CD8-positive, alpha-beta memory T cell (primary cell): ENCODE data around the gene FMO2. TPM values are rescaled to one million over a fixed set of nuclear protein-coding genes. Genes with fewer than 3 reads are reported as not detected.
"Not testable (repeated sequence)": the region's sequence is repeated elsewhere in the genome, so short reads cannot be mapped to it uniquely, and the experiment has no call there.

Experiments
- CTCF ChIA-PET: fragments of 350-600 bp; sonication (Branson Sonifier 250); formaldehyde crosslinking; loops from one replicate; lab custom pipeline; 2021; ENCODE audit warnings: antibody characterized with exemption; lab: Charles Lee
- POLR2A ChIA-PET: fragments of 350-600 bp; sonication (Branson Sonifier 250); formaldehyde crosslinking; loops from one replicate; lab custom pipeline; 2021; ENCODE audit warnings: antibody characterized with exemption; lab: Charles Lee
- DNase-seq, 5 donors: peaks; one replicate each; pipeline versions ENCODE4 v3.0.0 to v3.0.0-alpha.2; 2020 to 2022; ENCODE audit warnings: mixed read lengths in 1 of 5
- H3K27ac ChIP-seq: one replicate; pipeline ENCODE4 v1.7.0; 2013; ENCODE audit warnings: low read depth, mild to moderate bottlenecking, low read length, moderate library complexity
- H3K27me3 ChIP-seq: 2 replicates; pipeline ENCODE4 v1.7.0; 2013; ENCODE audit warnings: low read length, mild to moderate bottlenecking; ENCODE audit not compliant: insufficient read depth, poor library complexity, severe bottlenecking
- H3K36me3 ChIP-seq: 2 replicates; pipeline ENCODE4 v1.7.0; 2013; ENCODE audit warnings: mild to moderate bottlenecking, low read length, moderate library complexity; ENCODE audit not compliant: insufficient read depth
- H3K4me1 ChIP-seq: 2 replicates; pipeline ENCODE4 v1.7.0; 2013; ENCODE audit warnings: mild to moderate bottlenecking, low read length, moderate library complexity; ENCODE audit not compliant: insufficient read depth
- H3K4me3 ChIP-seq: 2 replicates; pipeline ENCODE4 v1.7.0; 2013; ENCODE audit warnings: mild to moderate bottlenecking, low read length
- H3K9me3 ChIP-seq: 2 replicates; pipeline ENCODE4 v1.7.0; 2013; ENCODE audit warnings: mild to moderate bottlenecking, low read length
- H3K27ac Mint-ChIP-seq, 8 donors: one replicate each; pipeline ENCODE4 v1.8.0; 2020 to 2021; ENCODE audit warnings: mixed read lengths in 8 of 8, mild to moderate bottlenecking in 6 of 8, inconsistent platforms in 3 of 8, moderate library complexity in 3 of 8
- H3K27me3 Mint-ChIP-seq, 2 donors: one replicate each; pipeline ENCODE4 v1.8.0; 2020 to 2021; ENCODE audit warnings: mixed read lengths in 2 of 2, mild to moderate bottlenecking in 1 of 2, moderate library complexity in 1 of 2
- H3K36me3 Mint-ChIP-seq, 3 donors: one replicate each; pipeline ENCODE4 v1.8.0; 2020 to 2021; ENCODE audit warnings: mixed read lengths in 3 of 3, inconsistent platforms in 1 of 3, mild to moderate bottlenecking in 1 of 3
- H3K4me1 Mint-ChIP-seq, 3 donors: one replicate each; pipeline ENCODE4 v1.8.0; 2020 to 2021; ENCODE audit warnings: mixed read lengths in 3 of 3, inconsistent platforms in 1 of 3, mild to moderate bottlenecking in 1 of 3
- H3K4me3 Mint-ChIP-seq, 7 donors: one replicate each; pipeline ENCODE4 v1.8.0; 2020 to 2021; ENCODE audit warnings: mixed read lengths in 7 of 7, mild to moderate bottlenecking in 6 of 7, moderate library complexity in 4 of 7, inconsistent platforms in 2 of 7
- H3K9me3 Mint-ChIP-seq, 5 donors: one replicate each; pipeline ENCODE4 v1.8.0; 2020 to 2022; ENCODE audit warnings: mixed read lengths in 5 of 5, mild to moderate bottlenecking in 3 of 5, moderate library complexity in 2 of 5, inconsistent platforms in 1 of 5
- polyA plus RNA-seq: library from polyadenylated mRNA; unstranded; fragments of 300-500 nt; fragmentation: Illumina TruSeq; gene quantifications from one replicate; pipeline ENCODE4 v1.2.3, GENCODE V29; 2021
- total RNA-seq, 2 experiments: library from RNA; stranded (reverse); gene quantifications; one replicate each; pipeline ENCODE4 v1.2.3, GENCODE V29; 2021

Gene FMO2
- total and polyA plus RNA-seq, 3 experiments from 2014 or later, result not detected

DNA sequence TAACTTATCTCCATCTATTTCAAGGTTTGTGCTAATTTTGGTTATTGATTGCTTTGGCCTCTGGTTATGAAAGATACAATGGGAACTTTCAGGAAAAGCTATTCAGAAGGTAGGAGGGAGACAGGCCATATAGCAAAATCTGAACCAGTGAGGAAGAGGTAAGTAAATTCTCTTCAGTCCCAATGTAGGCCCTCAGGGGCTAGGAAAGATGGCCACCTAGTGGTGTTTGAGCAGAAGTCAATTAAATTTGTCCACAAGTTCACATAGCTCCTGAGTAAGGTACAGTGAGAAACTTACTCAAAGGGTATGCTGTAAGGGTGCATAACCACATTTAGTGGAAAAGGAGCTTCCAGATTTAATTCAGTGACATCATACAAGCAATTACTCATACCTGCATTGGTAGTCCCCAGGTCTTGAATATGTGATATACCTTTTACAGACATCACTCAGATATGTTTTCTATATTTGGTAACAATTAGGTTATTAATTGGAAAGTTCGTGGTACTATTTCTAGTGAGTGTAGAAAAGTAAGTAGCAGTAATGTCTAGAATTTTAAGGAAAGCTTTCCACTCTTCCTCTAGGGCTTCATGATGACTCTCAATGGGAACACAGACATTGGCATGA lies 41.8 kb downstream of the FMO2 start:
- H3K27me3 Mint-ChIP-seq, result peaks cover 2 to 7% of the 10 kb centered on the region in 2 donors

DNA sequence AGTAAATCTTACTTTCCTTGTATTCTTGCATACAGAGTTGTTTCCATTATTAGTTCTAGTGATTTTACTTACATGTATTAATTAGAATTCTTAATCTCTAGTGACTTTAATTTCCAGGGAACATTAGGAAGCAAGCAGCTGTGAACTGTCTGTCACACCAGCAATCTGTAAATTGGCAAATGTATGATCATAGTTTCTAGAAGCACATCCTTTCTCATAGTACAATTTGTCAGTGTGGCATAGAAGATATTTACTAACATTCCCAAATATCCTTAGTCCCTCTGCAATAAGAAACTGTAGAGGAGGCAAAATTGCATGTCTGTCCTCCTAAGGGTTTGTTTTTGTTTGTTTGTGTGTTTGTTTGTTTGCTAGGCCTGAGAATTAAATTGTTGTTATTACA lies 46.2 kb downstream of the FMO2 start:
- H3K27me3 Mint-ChIP-seq, result peaks cover 10 to 22% of the 10 kb centered on the region in 2 donors
- ChIA-PET POLR2A (no interaction called here), CTCF (interaction anchor here (1.8 kb wide), 1 partner anchor 14 kb away, joined by 5 read pairs; no protein-coding TSS in a partner anchor)
- Histone ChIP-seq H3K4me3 (no peak overlapping the region), H3K27ac (no peak overlapping the region), H3K36me3 (no peaks in the 10 kb centered on the region), H3K27me3 (no peaks in the 10 kb centered on the region), H3K4me1 (no peaks in the 10 kb centered on the region), H3K9me3 (no peaks in the 10 kb centered on the region)
- peaks cover 0 to 6% (median 4%) of the 10 kb centered on the region in 5 donors for H3K9me3 Mint-ChIP-seq
- H3K4me3 Mint-ChIP-seq, result no peak overlapping the region
- no peaks in the 10 kb centered on the region for H3K4me1 Mint-ChIP-seq
- DNase-seq, result no peak
- H3K36me3 Mint-ChIP-seq, result peaks cover 0 to 1% (median 0%) of the 10 kb centered on the region in 3 donors
- no peak overlapping the region for H3K27ac Mint-ChIP-seq

More for the DNA sequence above, 41.8 kb downstream of the FMO2 start:
- Histone ChIP-seq H3K36me3 (no peaks in the 10 kb centered on the region), H3K27ac (no peak overlapping the region), H3K4me3 (no peak overlapping the region), H3K4me1 (no peaks in the 10 kb centered on the region), H3K27me3 (no peaks in the 10 kb centered on the region), H3K9me3 (no peaks in the 10 kb centered on the region)
- Mint-ChIP-seq H3K4me3 (no peak overlapping the region), H3K4me1 (peaks cover 0 to 1% (median 0%) of the 10 kb centered on the region in 3 donors), H3K27ac (no peak overlapping the region), H3K9me3 (no peaks in the 10 kb centered on the region), H3K36me3 (no peaks in the 10 kb centered on the region)
- POLR2A ChIA-PET, result no interaction called here
- CTCF ChIA-PET, result interaction anchor here (1.0 to 1.4 kb wide), 3 partner anchors 14 to 87 kb away, joined by 3 to 4 read pairs (median 4); partner anchors contain the start of gene FMO4
- DNase-seq, result no peak

GRCh38 chr1:171233183-171233582 lies 48.1 kb downstream of the FMO2 start:
- POLR2A ChIA-PET, result no interaction called here
- Mint-ChIP-seq H3K4me1 (no peaks in the 10 kb centered on the region), H3K36me3 (peaks cover 0 to 1% (median 0%) of the 10 kb centered on the region in 3 donors), H3K27me3 (peaks cover 12 to 33% of the 10 kb centered on the region in 2 donors), H3K9me3 (peaks cover 0 to 11% (median 4%) of the 10 kb centered on the region in 5 donors), H3K4me3 (no peak overlapping the region), H3K27ac (no peak overlapping the region)
- no peak for DNase-seq
- Histone ChIP-seq H3K27me3 (no peaks in the 10 kb centered on the region), H3K4me3 (no peak overlapping the region), H3K9me3 (no peaks in the 10 kb centered on the region), H3K4me1 (no peaks in the 10 kb centered on the region), H3K36me3 (no peaks in the 10 kb centered on the region), H3K27ac (no peak overlapping the region)
- CTCF ChIA-PET, result interaction anchor here (1.8 kb wide), 1 partner anchor 12 kb away, joined by 5 read pairs; no protein-coding TSS in a partner anchor

DNA sequence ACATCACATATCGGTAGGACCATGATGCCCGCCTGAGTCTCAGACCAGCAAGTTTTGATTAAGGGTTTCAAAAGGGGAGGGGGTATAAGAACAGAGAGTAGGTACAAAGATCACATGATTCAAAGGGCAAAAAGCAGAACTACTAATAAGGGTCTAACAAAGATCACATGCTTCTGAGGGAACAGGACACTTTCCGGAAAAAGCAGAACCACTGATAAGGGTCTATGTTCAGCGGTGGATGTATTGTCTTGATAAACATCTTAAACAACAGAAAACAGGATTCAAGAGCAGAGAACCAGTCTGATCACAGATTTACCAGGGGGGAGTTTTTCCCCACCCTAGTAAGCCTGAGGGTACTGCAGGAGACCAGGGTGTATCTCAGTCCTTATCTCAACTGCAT lies 51.1 kb downstream of the FMO2 start:
- peaks cover 9 to 25% (median 23%) of the 10 kb centered on the region in 5 donors for H3K9me3 Mint-ChIP-seq
- H3K27me3 ChIP-seq, CTCF ChIA-PET, H3K4me1 Mint-ChIP-seq, H3K36me3 ChIP-seq, DNase-seq, POLR2A ChIA-PET, H3K27ac Mint-ChIP-seq, H3K4me3 Mint-ChIP-seq, H3K4me1 ChIP-seq, H3K27ac ChIP-seq, H3K4me3 ChIP-seq, H3K9me3 ChIP-seq: not testable (repeated sequence)
- H3K36me3 Mint-ChIP-seq, result peaks cover 0 to 11% (median 1%) of the 10 kb centered on the region in 3 donors
- peaks cover 19 to 51% of the 10 kb centered on the region in 2 donors for H3K27me3 Mint-ChIP-seq

DNA sequence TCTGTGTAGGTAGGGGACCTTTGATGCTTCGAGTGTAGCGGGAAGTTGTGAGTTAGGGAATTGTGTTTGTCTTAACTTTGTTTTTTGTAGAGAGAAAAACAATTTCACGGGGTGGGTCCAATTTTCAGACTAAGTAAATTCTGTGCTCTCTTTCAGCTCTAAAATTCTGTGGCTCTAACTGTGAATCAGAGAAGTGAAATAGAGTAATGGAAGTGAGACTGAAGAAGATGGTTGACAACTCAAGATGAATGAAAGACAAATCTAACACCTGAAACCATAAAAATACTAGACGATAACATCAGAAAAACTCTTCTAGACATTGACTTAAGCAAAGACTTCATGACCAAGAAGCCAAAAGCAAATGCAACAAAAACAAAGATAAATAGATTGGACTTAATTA lies 58.8 kb downstream of the FMO2 start:
- no peak for DNase-seq
- Histone ChIP-seq H3K27ac (no peak overlapping the region), H3K36me3 (no peaks in the 10 kb centered on the region), H3K27me3 (peaks cover 3% of the 10 kb centered on the region), H3K4me1 (no peaks in the 10 kb centered on the region), H3K4me3 (no peak overlapping the region), H3K9me3 (no peaks in the 10 kb centered on the region)
- no peak overlapping the region for H3K27ac Mint-ChIP-seq
- no peak overlapping the region for H3K4me3 Mint-ChIP-seq
- H3K27me3 Mint-ChIP-seq, result peaks cover under 1 to 47% of the 10 kb centered on the region in 2 donors
- H3K4me1 Mint-ChIP-seq, result no peaks in the 10 kb centered on the region
- H3K9me3 Mint-ChIP-seq, result peaks cover 5 to 18% (median 10%) of the 10 kb centered on the region in 5 donors
- CTCF ChIA-PET, result no interaction called here
- H3K36me3 Mint-ChIP-seq, result peaks cover 0 to 8% (median 0%) of the 10 kb centered on the region in 3 donors
- POLR2A ChIA-PET, result no interaction called here

GRCh38 chr1:171245458-171246064 lies 60.5 kb downstream of the FMO2 start:
- H3K27ac Mint-ChIP-seq, result no peak overlapping the region
- DNase-seq, result no peak
- no peaks in the 10 kb centered on the region for H3K4me1 ChIP-seq
- ChIA-PET POLR2A (interaction anchor here (1.0 kb wide), 1 partner anchor 68 kb away, joined by 4 read pairs; the partner anchor contains the start of gene FMO4), CTCF (interaction anchor here (0.8 to 3.2 kb wide), 7 partner anchors 10 to 265 kb away, joined by 3 to 28 read pairs (median 4); partner anchors contain the start of genes FMO4 and PRRC2C)
- H3K9me3 Mint-ChIP-seq, result peaks cover 0 to 7% (median under 1%) of the 10 kb centered on the region in 5 donors
- no peaks in the 10 kb centered on the region for H3K36me3 Mint-ChIP-seq
- no peak overlapping the region for H3K4me3 Mint-ChIP-seq
- no peaks in the 10 kb centered on the region for H3K9me3 ChIP-seq
- H3K36me3 ChIP-seq, result no peaks in the 10 kb centered on the region
- H3K4me1 Mint-ChIP-seq, result no peaks in the 10 kb centered on the region
- H3K4me3 ChIP-seq, result no peak overlapping the region
- H3K27me3 ChIP-seq, result peaks cover 5% of the 10 kb centered on the region
- no peak overlapping the region for H3K27ac ChIP-seq
- H3K27me3 Mint-ChIP-seq, result peaks cover 7 to 44% of the 10 kb centered on the region in 2 donors

GRCh38 chr1:171247501-171247900 lies 62.4 kb downstream of the FMO2 start:
- ChIA-PET POLR2A (no interaction called here), CTCF (interaction anchor here (1.4 to 3.2 kb wide), 2 partner anchors 66 kb away, joined by 6 to 28 read pairs; partner anchors contain the start of gene FMO4)
- H3K9me3 Mint-ChIP-seq, result peaks cover 0 to 2% (median 0%) of the 10 kb centered on the region in 5 donors

DNA sequence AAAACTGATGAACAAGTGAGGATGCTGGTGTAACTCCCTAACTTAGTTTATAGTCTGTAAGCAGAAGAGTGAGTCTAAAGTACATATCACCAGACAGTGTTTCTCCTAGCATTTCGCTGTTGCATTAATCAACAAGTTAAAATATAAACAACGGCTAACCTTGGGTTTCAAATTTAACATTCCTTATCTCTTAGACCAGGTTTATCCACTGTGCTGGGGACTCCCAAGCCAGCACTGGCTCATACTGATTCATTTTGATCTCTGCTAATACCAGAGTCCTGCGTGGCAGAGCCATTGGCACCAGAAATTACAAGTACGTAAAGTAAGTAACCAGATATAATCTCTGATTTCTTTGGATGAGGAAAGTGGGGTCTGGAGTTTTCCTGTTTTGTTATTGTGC lies 63.2 kb downstream of the FMO2 start, which contains the start of gene FMO1:
Gene FMO1 (plus strand): TSS at position 193 of the 400 bp plus-strand sequence. CDS start 9,594 bp downstream, outside the sequence.
- Histone ChIP-seq H3K4me1 (no peaks in the 10 kb centered on the region), H3K27ac (no peak within 1 kb of the TSS), H3K4me3 (no peak within 1 kb of the TSS), H3K9me3 (no peaks in the 10 kb centered on the region), H3K27me3 (peaks cover 5% of the 10 kb centered on the region), H3K36me3 (no peaks in the 10 kb centered on the region)
- no peak for DNase-seq
- no peak within 1 kb of the TSS for H3K27ac Mint-ChIP-seq
- no peaks in the 10 kb centered on the region for H3K36me3 Mint-ChIP-seq
- H3K27me3 Mint-ChIP-seq, result peaks cover 26 to 56% of the 10 kb centered on the region in 2 donors
- CTCF ChIA-PET, result interaction anchor here (1.4 kb wide), 1 partner anchor 65 kb away, joined by 6 read pairs; the partner anchor contains the start of gene FMO4
- H3K4me3 Mint-ChIP-seq, result peak within 1 kb of the TSS in 1 of 7 donors; percentile 45
- peaks cover 0 to 2% (median 0%) of the 10 kb centered on the region in 5 donors for H3K9me3 Mint-ChIP-seq
- POLR2A ChIA-PET, result no interaction called here
- peaks cover 11 to 19% (median 13%) of the 10 kb centered on the region in 3 donors for H3K4me1 Mint-ChIP-seq

More at GRCh38 chr1:171247501-171247900, 62.4 kb downstream of the FMO2 start:
- no peak for DNase-seq
- peaks cover 7 to 13% (median 11%) of the 10 kb centered on the region in 3 donors for H3K4me1 Mint-ChIP-seq
- H3K36me3 ChIP-seq, result no peaks in the 10 kb centered on the region
- no peaks in the 10 kb centered on the region for H3K4me1 ChIP-seq
- peaks cover 5% of the 10 kb centered on the region for H3K27me3 ChIP-seq
- no peaks in the 10 kb centered on the region for H3K36me3 Mint-ChIP-seq
- H3K27ac Mint-ChIP-seq, result no peak overlapping the region
- H3K4me3 ChIP-seq, result no peak overlapping the region
- H3K27ac ChIP-seq, result no peak overlapping the region
- no peak overlapping the region for H3K4me3 Mint-ChIP-seq
- peaks cover 22 to 51% of the 10 kb centered on the region in 2 donors for H3K27me3 Mint-ChIP-seq
- no peaks in the 10 kb centered on the region for H3K9me3 ChIP-seq
